Measurements from ENCODE around the gene SLC29A2. TPM values are rescaled to one million over a fixed set of nuclear protein-coding genes. Genes with fewer than 3 reads are reported as not detected.
"Not testable (repeated sequence)": the region's sequence is repeated elsewhere in the genome, so short reads cannot be mapped to it uniquely, and the experiment has no call there.

SLC29A2 gene
- total and polyA plus RNA-seq, 12 donors: 7.8 to 50.6 (median 9.8) TPM

DNA sequence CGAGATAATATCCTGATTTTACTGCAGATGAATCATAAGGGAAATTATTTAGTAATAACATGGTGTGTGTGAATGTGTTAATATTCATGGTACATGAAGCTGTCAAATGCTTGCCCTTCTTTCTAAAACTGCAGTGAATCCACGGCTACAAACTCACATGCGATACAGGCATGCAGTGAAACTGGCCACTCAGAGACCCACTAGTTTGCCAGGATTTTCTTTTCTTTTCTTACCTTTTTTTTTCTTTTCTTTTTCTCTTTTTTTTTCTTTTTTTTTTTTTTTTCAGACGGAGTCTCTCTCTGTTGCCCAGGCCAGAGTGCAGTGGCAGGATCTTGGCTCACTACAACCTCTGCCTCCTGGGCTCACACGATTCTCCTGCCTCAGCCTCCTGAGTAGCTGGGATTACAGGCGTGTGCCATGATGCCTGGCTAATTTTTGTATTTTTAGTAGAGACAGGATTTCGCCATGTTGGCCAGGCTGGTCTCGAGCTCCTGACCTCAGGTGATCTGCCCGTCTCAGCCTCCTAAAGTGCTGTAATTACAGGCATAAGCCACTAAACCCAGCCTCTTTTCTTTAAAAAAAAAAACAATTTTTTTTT is 2.2 kb upstream of the SLC29A2 start:
- not testable (repeated sequence) for DNase-seq, H3K4me3 ChIP-seq, H3K9me3 ChIP-seq, ATAC-seq, H3K36me3 ChIP-seq
- 59 to 72% methylated on average over 9 of the region's 9 CpGs for WGBS, 2 donors
- intact Hi-C loops (cut with DNase I): loop anchor here in 1 of 10 donors (1.0 kb wide), 1 partner anchor 61 kb away; no protein-coding TSS in a partner anchor
- peaks cover 0 to 39% (median 15%) of the 10 kb centered on the region in 7 donors for H3K27me3 ChIP-seq
- H3K27ac ChIP-seq: peak overlapping the region in 9 of 10 donors; percentile 10 to 90 (median 85)
- peaks cover 2 to 45% (median 20%) of the 10 kb centered on the region in 9 donors for H3K4me1 ChIP-seq

GRCh38 chr11:66373265-66373664 is 1.7 kb upstream of the SLC29A2 start:
- peaks cover 2 to 45% (median 20%) of the 10 kb centered on the region in 9 donors for H3K4me1 ChIP-seq
- H3K4me3 ChIP-seq: no peak overlapping the region
- DNase-seq (peak; percentile 24 to 61), ATAC-seq (peak; percentile 23 to 81 (median 66))
- TF ChIP-seq, protein P1, sequence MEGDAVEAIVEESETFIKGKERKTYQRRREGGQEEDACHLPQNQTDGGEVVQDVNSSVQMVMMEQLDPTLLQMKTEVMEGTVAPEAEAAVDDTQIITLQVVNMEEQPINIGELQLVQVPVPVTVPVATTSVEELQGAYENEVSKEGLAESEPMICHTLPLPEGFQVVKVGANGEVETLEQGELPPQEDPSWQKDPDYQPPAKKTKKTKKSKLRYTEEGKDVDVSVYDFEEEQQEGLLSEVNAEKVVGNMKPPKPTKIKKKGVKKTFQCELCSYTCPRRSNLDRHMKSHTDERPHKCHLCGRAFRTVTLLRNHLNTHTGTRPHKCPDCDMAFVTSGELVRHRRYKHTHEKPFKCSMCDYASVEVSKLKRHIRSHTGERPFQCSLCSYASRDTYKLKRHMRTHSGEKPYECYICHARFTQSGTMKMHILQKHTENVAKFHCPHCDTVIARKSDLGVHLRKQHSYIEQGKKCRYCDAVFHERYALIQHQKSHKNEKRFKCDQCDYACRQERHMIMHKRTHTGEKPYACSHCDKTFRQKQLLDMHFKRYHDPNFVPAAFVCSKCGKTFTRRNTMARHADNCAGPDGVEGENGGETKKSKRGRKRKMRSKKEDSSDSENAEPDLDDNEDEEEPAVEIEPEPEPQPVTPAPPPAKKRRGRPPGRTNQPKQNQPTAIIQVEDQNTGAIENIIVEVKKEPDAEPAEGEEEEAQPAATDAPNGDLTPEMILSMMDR (IDR thresholded peaks at IDR 0.05): no peak
- no peaks in the 10 kb centered on the region for H3K9me3 ChIP-seq
- peaks cover 0 to 39% (median 15%) of the 10 kb centered on the region in 7 donors for H3K27me3 ChIP-seq
- no peaks in the 10 kb centered on the region for H3K36me3 ChIP-seq
- 46 to 49% methylated on average over 5 of the region's 5 CpGs for WGBS, 2 donors
- intact Hi-C loops (cut with DNase I): loop anchor here in 1 of 10 donors (1.0 kb wide), 1 partner anchor 61 kb away; no protein-coding TSS in a partner anchor
- H3K27ac ChIP-seq: peak overlapping the region in 9 of 10 donors; percentile 79 to 90 (median 86)

- TF ChIP-seq, protein P1 (IDR thresholded peaks at IDR 0.05): no peak
- peaks cover 0 to 32% (median 14%) of the 10 kb centered on the region in 7 donors for H3K27me3 ChIP-seq
- H3K27ac ChIP-seq: peak overlapping the region in 6 of 10 donors; percentile 19 to 90 (median 83)
- H3K36me3 ChIP-seq: no peaks in the 10 kb centered on the region
- 87 to 89% methylated on average over 25 of the region's 25 CpGs for WGBS, 2 donors
- H3K9me3 ChIP-seq: no peaks in the 10 kb centered on the region
- H3K4me3 ChIP-seq: no peak overlapping the region
- DNase-seq (no peak), ATAC-seq (no peak)
- intact Hi-C loops (cut with DNase I): no loop called here
- peaks cover 2 to 45% (median 20%) of the 10 kb centered on the region in 9 donors for H3K4me1 ChIP-seq
Observed at GRCh38 chr11:66369073-66369894, 2.3 kb downstream of the SLC29A2 start.

DNA sequence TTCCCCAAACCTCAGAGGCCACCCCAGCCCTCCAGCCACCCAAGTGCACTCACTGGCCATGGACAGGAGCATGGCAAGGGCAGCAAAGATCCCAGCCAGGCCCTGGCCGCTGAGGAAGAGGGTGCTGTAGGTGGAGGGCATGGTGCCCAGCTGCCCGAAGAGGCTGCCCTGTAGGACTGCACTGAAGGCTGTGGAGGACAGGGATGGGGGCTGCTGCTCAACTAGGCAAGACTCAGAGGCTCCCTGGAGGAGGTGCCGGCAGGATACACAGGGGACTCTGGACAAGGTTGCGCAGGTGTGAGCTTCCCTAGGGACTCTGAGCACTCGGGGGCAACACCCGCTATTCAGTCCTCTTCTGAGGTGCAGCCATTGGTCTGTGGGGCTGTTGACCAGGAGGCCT is 3.1 kb downstream of the SLC29A2 start:
- Histone ChIP-seq H3K4me3 (no peak overlapping the region), H3K9me3 (no peaks in the 10 kb centered on the region), H3K4me1 (peaks cover 2 to 41% (median 22%) of the 10 kb centered on the region in 9 donors), H3K36me3 (no peaks in the 10 kb centered on the region), H3K27ac (no peak overlapping the region), H3K27me3 (peaks cover 0 to 27% (median 12%) of the 10 kb centered on the region in 7 donors)
- ATAC-seq (no peak), DNase-seq (no peak)
- WGBS, 2 donors: 88 to 90% methylated on average over 6 of the region's 6 CpGs
- TF ChIP-seq, protein P1 (IDR thresholded peaks at IDR 0.05): no peak
- intact Hi-C loops (cut with DNase I): no loop called here
